DMS53 treated with DMSO at 0.1 percent for 48 hours (cell line): Measurements from ENCODE around the gene PLCB3.
A peak's percentile ranks its signal among the peaks of the same experiment; 100 is the strongest.

Source experiments
- DNase-seq: peaks from one replicate; lab custom pipeline; 2025; ENCODE audit not compliant: unreplicated experiment; lab: John Stamatoyannopoulos, UW

The PLCB3 gene

GRCh38 chr11:64285885-64286800, 34.8 kb downstream of the PLCB3 start:
- DNase-seq: peak; percentile 44

GRCh38 chr11:64286801-64287159, 35.5 kb downstream of the PLCB3 start:
- DNase-seq: no peak

GRCh38 chr11:64287676-64288352, 36.5 kb downstream of the PLCB3 start:
- no peak for DNase-seq

GRCh38 chr11:64288353-64288750, 37.0 kb downstream of the PLCB3 start:
- no peak for DNase-seq

GRCh38 chr11:64289002-64289564, 37.8 kb downstream of the PLCB3 start:
- DNase-seq: no peak

- DNase-seq: no peak
Measured at GRCh38 chr11:64290352-64291261, 39.3 kb downstream of the PLCB3 start.

- no peak for DNase-seq
Measured at GRCh38 chr11:64291262-64291751, 40.0 kb downstream of the PLCB3 start, which contains the start of gene KCNK4. KCNK4 (plus strand) TSS chr11:64291302; CDS start chr11:64293019, 1,717 bp downstream.

- DNase-seq: no peak
Measured at GRCh38 chr11:64291752-64292459, 40.6 kb downstream of the PLCB3 start.

- no peak for DNase-seq
Measured at GRCh38 chr11:64292460-64293254, 41.3 kb downstream of the PLCB3 start.

- no peak for DNase-seq
Measured at GRCh38 chr11:64294774-64295173, 43.4 kb downstream of the PLCB3 start.

GRCh38 chr11:64295760-64296159, 44.4 kb downstream of the PLCB3 start:
- DNase-seq: no peak

- no peak for DNase-seq
Measured at GRCh38 chr11:64296236-64296635, 44.9 kb downstream of the PLCB3 start.

- no peak for DNase-seq
Measured at GRCh38 chr11:64296830-64297698, 45.7 kb downstream of the PLCB3 start.

- DNase-seq: no peak
Measured at GRCh38 chr11:64297699-64298358, 46.5 kb downstream of the PLCB3 start.

- no peak for DNase-seq
Measured at GRCh38 chr11:64298966-64299846, 47.9 kb downstream of the PLCB3 start.

- DNase-seq: no peak
Measured at GRCh38 chr11:64299847-64300648, 48.7 kb downstream of the PLCB3 start, which contains the start of gene CATSPERZ. CATSPERZ (plus strand) TSS chr11:64300358; CDS start chr11:64300411, 53 bp downstream.
